Heart right ventricle (tissue), 16 donors: Measurements from ENCODE around the gene PLEKHN1. TPM values are rescaled to one million over a fixed set of nuclear protein-coding genes. Genes with fewer than 3 reads are reported as not detected.
"Not testable (repeated sequence)": the region's sequence is repeated elsewhere in the genome, so short reads cannot be mapped to it uniquely, and the experiment has no call there.

Experiments
- ATAC-seq, 8 donors: fragments of 200-7000 bp; cut with Tn5 transposase; one replicate each; pipeline ENCODE4 v1.9.1; 2020; ENCODE audit warnings: mild to moderate bottlenecking in 8 of 8, moderate library complexity in 8 of 8, moderate number of reproducible peaks in 1 of 8
- DNase-seq, 2 donors: peaks; one replicate each; pipeline ENCODE4 v3.0.0-alpha.2; 2020
- H3K27ac ChIP-seq, 10 donors: fragments of 200-600 bp; sonication (generic) in 2 of 10; one replicate each; pipeline versions ENCODE4 v1.5.0 to v1.8.0; 2020 to 2022; ENCODE audit warnings: mild to moderate bottlenecking in 3 of 10
- H3K27me3 ChIP-seq, 7 donors: fragments of 200-600 bp; one replicate each; pipeline ENCODE4 v1.8.0; 2021 to 2022; ENCODE audit warnings: mild to moderate bottlenecking in 2 of 7
- H3K36me3 ChIP-seq, 9 donors: fragments of 200-600 bp; sonication (generic) in 1 of 9; one replicate each; pipeline versions ENCODE4 v1.5.0 to v1.8.0; 2020 to 2022; ENCODE audit warnings: mild to moderate bottlenecking in 2 of 9
- H3K4me1 ChIP-seq, 9 donors: fragments of 200-600 bp; sonication (generic) in 1 of 9; one replicate each; pipeline versions ENCODE4 v1.5.0 to v1.8.0; 2020 to 2022; ENCODE audit warnings: mild to moderate bottlenecking in 4 of 9
- H3K4me3 ChIP-seq, 10 donors: fragments of 200-600 bp; sonication (generic) in 2 of 10; one replicate each; pipeline versions ENCODE4 v1.5.0 to v1.8.0; 2020 to 2022; ENCODE audit warnings: mild to moderate bottlenecking in 7 of 10, moderate library complexity in 2 of 10
- H3K9me3 ChIP-seq, 11 donors: fragments of 200-600 bp in 10 of 11; sonication (generic) in 2 of 11; one replicate each; pipeline versions ENCODE4 v1.5.0 to v1.8.0; 2013 to 2022; ENCODE audit warnings: mild to moderate bottlenecking in 2 of 11, control low read depth in 1 of 11, moderate library complexity in 1 of 11
- CTCF ChIP-seq, 9 donors: fragments of 200-600 bp; sonication (generic) in 2 of 9; IDR thresholded peaks; one replicate each; pipeline versions ENCODE4 v1.5.0 to v1.8.0; 2021 to 2022; ENCODE audit warnings: antibody characterized with exemption in 9 of 9, mild to moderate bottlenecking in 5 of 9, moderate library complexity in 1 of 9
- WGBS, 2 donors: extraction: QIAGEN DNeasy Blood & Tissue Kit; methylation state at CpG; one replicate each; pipeline ENCODE4 v1.1.7; 2013; ENCODE audit warnings: inconsistent platforms in 1 of 2; 5-methylcytosine and 5-hydroxymethylcytosine counted together
- intact Hi-C, 10 donors: fragments of 100-400 bp; cut with DNase I; formaldehyde crosslinking; loops; one replicate each; pipeline versions ENCODE4 v1.11.1 to v1.14.2; 2022
- polyA plus RNA-seq, 2 donors: library from polyadenylated mRNA; stranded (reverse); fragments of 200-250 nt; gene quantifications; one replicate each; pipeline ENCODE4 v1.2.3, GENCODE V29; 2013
- total RNA-seq, 10 donors: library from RNA; stranded (reverse); fragmentation: NEBNext Ultra II Directional in 3 of 10; extraction: Animal tissue kit (Norgen Biotek cat#: 25700) in 3 of 10; gene quantifications; one replicate each; pipeline versions ENCODE4 v1.2.1 to v1.2.4, GENCODE V29; 2021 to 2023
- donor health status: Arrhythmogenic right ventricular cardiomyopathy.
- donor health status: ischemic (EF 13 %, LVEDD 7.1; RV severe dilation, severe dysfunction).
- donor health status: healthy with polysubstance abuse.
- donor health status: DM: no; HTN: yes; CAD: no.
- donor health status: DM: no; HTN: no; CAD: no.
- donor health status: ischemic (EF 25% LVEDD 6.9; RV normal size, moderate dysfunction).
- donor health status: ischemic (EF 25% LVEDD 5.7; RV mildly dilated, moderate dysfunction).
- donor health status: healthy.
- donor health status: DM: yes; HTN: yes; CAD: no.
- donor health status: Ischemic cardiomyopathy.
- donor health status: ischemic (EF 35%, LVEDD 5.7; RV mildly dilated, moderate dysfunction).
- donor health status: nonischemic (EF 11% LVEDD 7.7; RV severe dilation, severe dysfunction).
- donor health status: DM: yes; HTN: yes; CAD: no.
- donor health status: PGD.
- donor health status: ischemic (EF 29% LVEDD 5.4; RV normal size, mild dysfunction).
- donor health status: nonischemic (EF 23%, LVEDD 6.1; RV moderate dilation, normal function).

The PLEKHN1 gene
- total and polyA plus RNA-seq, 12 donors: 0.13 to 0.37 (median 0.29) TPM; not detected in 8

GRCh38 chr1:944341-945325, 21.6 kb upstream of the PLEKHN1 start:
- peaks cover 3 to 49% (median 33%) of the 10 kb centered on the region in 9 donors for H3K4me1 ChIP-seq
- DNase-seq (peak in 1 of 2 donors; percentile 53), ATAC-seq (peak in 7 of 8 donors; percentile 14 to 65 (median 38))
- H3K4me3 ChIP-seq: no peak overlapping the region
- no peak for TF ChIP-seq CTCF (IDR thresholded peaks at IDR 0.05)
- H3K36me3 ChIP-seq: peaks cover 0 to 54% (median 37%) of the 10 kb centered on the region in 9 donors
- H3K27ac ChIP-seq: peak overlapping the region in 7 of 10 donors; percentile 40 to 87 (median 74)
- peaks cover 11 to 40% (median 36%) of the 10 kb centered on the region in 7 donors for H3K27me3 ChIP-seq
- WGBS, 2 donors: 60 to 67% methylated on average over 28 of the region's 28 CpGs
- intact Hi-C loops: no loop called here
- no peaks in the 10 kb centered on the region for H3K9me3 ChIP-seq

GRCh38 chr1:945688-946556, 20.4 kb upstream of the PLEKHN1 start:
- peaks cover 3 to 38% (median 23%) of the 10 kb centered on the region in 9 donors for H3K4me1 ChIP-seq
- peaks cover 0 to 67% (median 45%) of the 10 kb centered on the region in 9 donors for H3K36me3 ChIP-seq
- no peak for DNase-seq
- intact Hi-C loops: no loop called here
- H3K27ac ChIP-seq: peak overlapping the region in 2 of 10 donors; percentile 77 to 87
- peaks cover 11 to 29% (median 26%) of the 10 kb centered on the region in 7 donors for H3K27me3 ChIP-seq
- H3K4me3 ChIP-seq: no peak overlapping the region
- no peak for TF ChIP-seq CTCF (IDR thresholded peaks at IDR 0.05)
- no peak for ATAC-seq
- H3K9me3 ChIP-seq: no peaks in the 10 kb centered on the region
- WGBS, 2 donors: 90 to 91% methylated on average over 29 of the region's 29 CpGs

- DNase-seq, H3K27ac ChIP-seq, intact Hi-C loops, H3K4me3 ChIP-seq, H3K9me3 ChIP-seq, ATAC-seq: not testable (repeated sequence)
- peaks cover 3 to 29% (median 17%) of the 10 kb centered on the region in 9 donors for H3K4me1 ChIP-seq
- 94 to 95% methylated on average over 13 of the region's 13 CpGs for WGBS, 2 donors
- peaks cover 10 to 20% (median 17%) of the 10 kb centered on the region in 7 donors for H3K27me3 ChIP-seq
- peaks cover 0 to 76% (median 49%) of the 10 kb centered on the region in 9 donors for H3K36me3 ChIP-seq
Measured at GRCh38 chr1:946811-947210, 19.5 kb upstream of the PLEKHN1 start.

- Histone ChIP-seq H3K27me3 (peaks cover 2 to 9% (median 5%) of the 10 kb centered on the region in 7 donors), H3K36me3 (peaks cover 0 to 87% (median 60%) of the 10 kb centered on the region in 9 donors), H3K4me1 (peaks cover 0 to 20% (median 8%) of the 10 kb centered on the region in 9 donors), H3K27ac (no peak overlapping the region), H3K4me3 (no peak overlapping the region), H3K9me3 (no peaks in the 10 kb centered on the region)
- intact Hi-C loops: no loop called here
- no peak for ATAC-seq
- DNase-seq: no peak
- no peak for TF ChIP-seq CTCF (IDR thresholded peaks at IDR 0.05)
- 86 to 95% methylated on average over 15 of the region's 15 CpGs for WGBS, 2 donors
Measured at GRCh38 chr1:947958-948357, 18.3 kb upstream of the PLEKHN1 start.
